ENCODE data around the gene MAP4K1.

Gene MAP4K1

GRCh38 chr19:38617764-38618589 lies at the start of gene MAP4K1:
Gene MAP4K1 (minus strand): TSS chr19:38617953. CDS start chr19:38617895, 58 bp downstream.
- peak; percentile 21 for DNase-seq

- no peak for DNase-seq
Measured at GRCh38 chr19:38666663-38667511, 49.1 kb upstream of the MAP4K1 start.

GRCh38 chr19:38665950-38666662 lies 48.4 kb upstream of the MAP4K1 start:
- no peak for DNase-seq

GRCh38 chr19:38665219-38665931 lies 47.6 kb upstream of the MAP4K1 start:
- DNase-seq, result no peak

- DNase-seq, result no peak
Measured at GRCh38 chr19:38664503-38665211, 46.9 kb upstream of the MAP4K1 start.

- no peak for DNase-seq
Measured at GRCh38 chr19:38663957-38664502, 46.3 kb upstream of the MAP4K1 start.

GRCh38 chr19:38663156-38663651 lies 45.5 kb upstream of the MAP4K1 start:
- DNase-seq, result no peak

GRCh38 chr19:38662537-38663155 lies 44.9 kb upstream of the MAP4K1 start:
- no peak for DNase-seq

- DNase-seq, result no peak
Measured at GRCh38 chr19:38661996-38662395, 44.2 kb upstream of the MAP4K1 start.

GRCh38 chr19:38661136-38661535 lies 43.4 kb upstream of the MAP4K1 start:
- DNase-seq, result no peak

GRCh38 chr19:38660724-38661123 lies 43.0 kb upstream of the MAP4K1 start:
- no peak for DNase-seq

GRCh38 chr19:38658462-38659306 lies 40.9 kb upstream of the MAP4K1 start:
- DNase-seq, result peak; percentile 90

- DNase-seq, result no peak
Measured at GRCh38 chr19:38657633-38658222, 40.0 kb upstream of the MAP4K1 start.

- DNase-seq, result no peak
Measured at GRCh38 chr19:38656171-38656981, 38.6 kb upstream of the MAP4K1 start.

GRCh38 chr19:38655148-38655824 lies 37.5 kb upstream of the MAP4K1 start:
- DNase-seq, result no peak

- DNase-seq, result no peak
Measured at GRCh38 chr19:38654628-38655055, 36.9 kb upstream of the MAP4K1 start.

GRCh38 chr19:38653028-38653571 lies 35.3 kb upstream of the MAP4K1 start:
- DNase-seq, result no peak
